Measurements from ENCODE around the gene PRRC2B. TPM values are rescaled to one million over a fixed set of nuclear protein-coding genes. Genes with fewer than 3 reads are reported as not detected.
"Not testable (repeated sequence)": the region's sequence is repeated elsewhere in the genome, so short reads cannot be mapped to it uniquely, and the experiment has no call there.

The PRRC2B gene
- total and polyA plus RNA-seq, 5 donors from 2014 or later = 8.1 to 239 (median 10.0) TPM

DNA sequence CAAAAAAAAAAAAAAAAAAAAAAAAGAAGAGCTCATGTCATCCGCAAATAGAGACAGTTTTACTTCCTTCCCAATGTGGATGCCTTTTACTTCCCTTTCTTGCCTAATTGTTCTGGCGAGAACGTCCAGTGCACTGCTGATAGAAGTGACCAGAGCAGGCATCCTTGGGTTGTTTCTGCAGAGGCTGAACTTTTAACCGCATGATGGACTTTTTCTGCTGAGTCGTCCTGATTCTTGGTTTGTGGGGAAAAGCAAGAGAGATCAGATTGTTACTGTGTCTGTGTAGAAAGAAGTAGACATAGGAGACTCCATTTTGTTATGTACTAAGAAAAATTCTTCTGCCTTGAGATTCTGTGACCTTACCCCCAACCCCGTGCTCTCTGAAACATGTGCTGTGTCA, 37.4 kb upstream of the PRRC2B start:
- H3K27me3 ChIP-seq (ENCODE audit: control insufficient read depth, insufficient read depth, low read length); ATAC-seq (ENCODE audit: low read depth in 2 of 2); H3K4me3 Mint-ChIP-seq; H3K4me1 ChIP-seq (ENCODE audit: control insufficient read depth, insufficient read depth, low read length, poor library complexity, severe bottlenecking); H3K36me3 Mint-ChIP-seq; DNase-seq; H3K4me3 ChIP-seq (ENCODE audit: low read depth, low read length); H3K9me3 Mint-ChIP-seq; H3K27me3 Mint-ChIP-seq; H3K27ac ChIP-seq (ENCODE audit: insufficient read depth, low read length, poor library complexity, severe bottlenecking); H3K27ac Mint-ChIP-seq; H3K36me3 ChIP-seq (ENCODE audit: control insufficient read depth, insufficient read depth, low read length); H3K9me3 ChIP-seq (ENCODE audit: control insufficient read depth in 2 of 2, low read length in 2 of 2): not testable (repeated sequence)
- peaks cover 0 to 24% (median 5%) of the 10 kb centered on the region in 4 donors for H3K4me1 Mint-ChIP-seq

DNA sequence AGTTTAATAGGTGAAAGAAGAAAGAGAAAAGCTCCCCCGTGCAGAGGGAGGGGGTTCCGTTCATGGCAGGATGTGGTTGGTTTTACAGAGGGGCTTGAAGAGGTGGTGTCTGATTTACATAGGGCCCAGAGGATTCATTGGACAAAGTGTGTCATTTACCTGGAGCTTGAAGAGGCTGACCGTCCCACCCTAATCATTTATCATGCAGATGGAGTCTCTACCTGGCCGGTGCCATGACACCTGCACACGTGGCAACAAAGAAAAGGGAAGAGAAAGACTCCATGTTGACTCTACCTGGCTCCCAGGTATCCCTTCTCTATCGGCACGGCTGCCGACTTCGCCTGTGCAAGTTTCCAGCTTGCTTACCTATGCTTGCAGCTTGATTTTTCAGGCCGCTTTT, 35.3 kb upstream of the PRRC2B start:
- Histone ChIP-seq H3K4me1 (ENCODE audit: control insufficient read depth, insufficient read depth, low read length, poor library complexity, severe bottlenecking) (peaks cover 4% of the 10 kb centered on the region), H3K4me3 (ENCODE audit: low read depth, low read length) (peak overlapping the region; percentile 19), H3K9me3 (ENCODE audit: control insufficient read depth in 2 of 2, low read length in 2 of 2) (no peaks in the 10 kb centered on the region), H3K36me3 (ENCODE audit: control insufficient read depth, insufficient read depth, low read length) (no peaks in the 10 kb centered on the region), H3K27me3 (ENCODE audit: control insufficient read depth, insufficient read depth, low read length) (no peaks in the 10 kb centered on the region), H3K27ac (ENCODE audit: insufficient read depth, low read length, poor library complexity, severe bottlenecking) (no peak overlapping the region)
- DNase-seq (peak in 2 of 3 donors; percentile 34 to 42), ATAC-seq (ENCODE audit: low read depth in 2 of 2) (peak; percentile 42 to 52)
- Mint-ChIP-seq H3K4me1 (peaks cover 0 to 26% (median 5%) of the 10 kb centered on the region in 4 donors), H3K4me3 (peak overlapping the region in 2 of 4 donors; percentile 66 to 79), H3K27ac (peak overlapping the region; percentile 26 to 59 (median 52)), H3K27me3 (no peaks in the 10 kb centered on the region), H3K9me3 (no peaks in the 10 kb centered on the region), H3K36me3 (no peaks in the 10 kb centered on the region)

DNA sequence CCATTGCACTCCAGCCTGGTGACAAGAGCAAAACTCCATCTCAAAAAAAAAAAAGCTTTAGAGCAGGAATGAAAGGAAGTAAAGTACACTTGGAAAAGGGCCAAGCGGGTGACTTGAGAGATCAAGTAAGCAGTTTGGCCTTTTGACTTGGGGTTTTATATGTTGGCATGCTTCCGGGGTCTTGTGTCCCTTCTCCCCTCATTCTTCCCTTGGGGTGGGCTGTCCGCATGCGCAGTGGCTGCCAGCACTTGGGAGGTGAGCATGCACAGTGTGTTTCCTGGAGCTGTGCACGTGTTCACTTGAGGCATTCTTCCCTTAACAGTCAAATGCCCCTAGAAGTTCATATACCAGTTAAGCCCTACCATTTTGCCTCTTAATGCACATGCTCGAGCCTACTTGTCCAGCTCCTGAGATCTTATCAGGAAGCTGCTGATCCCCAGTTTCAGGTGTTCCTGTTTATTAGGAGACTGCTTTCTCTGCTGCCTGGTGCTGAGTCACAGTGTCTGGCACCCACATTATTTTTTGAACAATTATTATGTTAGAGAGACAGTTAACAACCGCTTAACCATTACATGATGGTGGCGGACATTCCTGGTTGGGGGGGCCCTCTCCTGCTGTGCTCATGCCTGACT, 32.6 kb upstream of the PRRC2B start:
- Histone ChIP-seq H3K9me3 (ENCODE audit: control insufficient read depth in 2 of 2, low read length in 2 of 2) (no peaks in the 10 kb centered on the region), H3K27ac (ENCODE audit: insufficient read depth, low read length, poor library complexity, severe bottlenecking) (no peak overlapping the region), H3K27me3 (ENCODE audit: control insufficient read depth, insufficient read depth, low read length) (no peaks in the 10 kb centered on the region), H3K4me1 (ENCODE audit: control insufficient read depth, insufficient read depth, low read length, poor library complexity, severe bottlenecking) (peaks cover 4% of the 10 kb centered on the region), H3K36me3 (ENCODE audit: control insufficient read depth, insufficient read depth, low read length) (no peaks in the 10 kb centered on the region), H3K4me3 (ENCODE audit: low read depth, low read length) (no peak overlapping the region)
- H3K27me3 Mint-ChIP-seq = no peaks in the 10 kb centered on the region
- H3K27ac Mint-ChIP-seq = peak overlapping the region in 1 of 3 donors; percentile 20
- H3K4me3 Mint-ChIP-seq = peak overlapping the region in 1 of 4 donors; percentile 19
- H3K36me3 Mint-ChIP-seq = no peaks in the 10 kb centered on the region
- DNase-seq (peak in 1 of 3 donors; percentile 23), ATAC-seq (ENCODE audit: low read depth in 2 of 2) (no peak)
- peaks cover 0 to 26% (median 5%) of the 10 kb centered on the region in 4 donors for H3K4me1 Mint-ChIP-seq
- no peaks in the 10 kb centered on the region for H3K9me3 Mint-ChIP-seq

DNA sequence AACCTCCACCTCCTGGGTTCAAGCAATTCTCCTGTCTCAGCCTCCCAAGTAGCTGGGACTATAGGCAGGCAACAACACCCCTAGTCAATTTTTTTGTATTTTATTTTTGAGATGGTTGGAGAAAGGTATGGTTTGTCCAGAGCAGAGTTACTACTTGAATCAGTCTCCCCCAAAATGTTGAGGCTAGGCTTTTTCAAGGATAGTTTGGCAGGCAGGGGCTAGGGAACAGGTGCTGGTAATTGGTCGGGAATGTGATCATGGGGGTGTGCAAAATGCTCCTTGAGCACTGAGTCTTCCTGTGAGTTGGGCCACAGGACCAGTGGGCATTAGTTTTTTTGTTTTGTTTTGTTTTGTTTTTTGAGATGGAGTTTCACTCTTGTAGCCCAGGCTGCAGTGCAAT, 28.3 kb upstream of the PRRC2B start:
- no peak overlapping the region for H3K27ac Mint-ChIP-seq
- H3K36me3 ChIP-seq (ENCODE audit: control insufficient read depth, insufficient read depth, low read length) = no peaks in the 10 kb centered on the region
- H3K4me1 ChIP-seq (ENCODE audit: control insufficient read depth, insufficient read depth, low read length, poor library complexity, severe bottlenecking) = no peaks in the 10 kb centered on the region
- H3K36me3 Mint-ChIP-seq = no peaks in the 10 kb centered on the region
- H3K4me1 Mint-ChIP-seq = peaks cover 0 to 11% (median 0%) of the 10 kb centered on the region in 4 donors
- no peaks in the 10 kb centered on the region for H3K9me3 ChIP-seq (ENCODE audit: control insufficient read depth in 2 of 2, low read length in 2 of 2)
- ATAC-seq (ENCODE audit: low read depth in 2 of 2) = no peak
- H3K27me3 Mint-ChIP-seq = no peaks in the 10 kb centered on the region
- DNase-seq = no peak
- H3K4me3 ChIP-seq (ENCODE audit: low read depth, low read length) = no peak overlapping the region
- H3K27ac ChIP-seq (ENCODE audit: insufficient read depth, low read length, poor library complexity, severe bottlenecking) = no peak overlapping the region
- H3K4me3 Mint-ChIP-seq = peak overlapping the region in 1 of 4 donors; percentile 60
- no peaks in the 10 kb centered on the region for H3K27me3 ChIP-seq (ENCODE audit: control insufficient read depth, insufficient read depth, low read length)
- H3K9me3 Mint-ChIP-seq = no peaks in the 10 kb centered on the region

DNA sequence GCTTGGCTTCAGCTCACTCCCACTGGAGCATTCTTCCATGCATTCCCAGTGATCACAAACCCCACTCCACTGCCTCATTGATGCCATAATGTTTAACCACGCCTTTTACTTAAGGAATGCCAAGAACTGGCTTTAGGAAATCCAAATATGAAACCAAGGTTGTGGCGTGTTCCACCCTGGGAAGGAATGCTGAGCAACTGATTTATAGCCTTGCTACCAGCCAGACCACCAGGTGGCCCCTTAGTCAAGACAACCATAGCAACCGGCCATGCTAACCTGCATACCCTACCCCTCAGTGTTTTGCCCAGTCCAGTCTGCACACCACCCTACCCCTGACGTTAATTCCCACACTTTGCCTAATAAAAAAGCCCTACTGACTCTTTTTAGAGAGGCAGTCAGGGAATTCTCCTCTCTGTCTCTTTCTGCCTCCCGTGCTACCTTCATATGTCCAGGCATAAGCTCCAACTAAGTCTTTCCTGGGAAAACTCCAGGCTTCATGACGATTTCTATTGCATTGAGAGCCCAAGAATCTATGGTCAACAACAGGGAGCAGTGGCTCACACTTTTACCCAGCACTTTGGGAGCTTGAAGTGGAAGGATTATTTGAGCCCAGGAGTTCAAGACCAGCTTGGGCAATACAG, 27.0 kb upstream of the PRRC2B start:
- Mint-ChIP-seq H3K4me1 (peaks cover 0 to under 1% (median 0%) of the 10 kb centered on the region in 4 donors), H3K27ac (peak overlapping the region in 1 of 3 donors; percentile 13), H3K27me3 (no peaks in the 10 kb centered on the region), H3K4me3 (no peak overlapping the region), H3K9me3 (no peaks in the 10 kb centered on the region), H3K36me3 (no peaks in the 10 kb centered on the region)
- no peak overlapping the region for H3K4me3 ChIP-seq (ENCODE audit: low read depth, low read length)
- no peaks in the 10 kb centered on the region for H3K4me1 ChIP-seq (ENCODE audit: control insufficient read depth, insufficient read depth, low read length, poor library complexity, severe bottlenecking)
- no peaks in the 10 kb centered on the region for H3K27me3 ChIP-seq (ENCODE audit: control insufficient read depth, insufficient read depth, low read length)
- DNase-seq = no peak
- no peaks in the 10 kb centered on the region for H3K36me3 ChIP-seq (ENCODE audit: control insufficient read depth, insufficient read depth, low read length)
- ATAC-seq (ENCODE audit: low read depth in 2 of 2) = no peak
- H3K9me3 ChIP-seq (ENCODE audit: control insufficient read depth in 2 of 2, low read length in 2 of 2) = no peaks in the 10 kb centered on the region
- H3K27ac ChIP-seq (ENCODE audit: insufficient read depth, low read length, poor library complexity, severe bottlenecking) = no peak overlapping the region

DNA sequence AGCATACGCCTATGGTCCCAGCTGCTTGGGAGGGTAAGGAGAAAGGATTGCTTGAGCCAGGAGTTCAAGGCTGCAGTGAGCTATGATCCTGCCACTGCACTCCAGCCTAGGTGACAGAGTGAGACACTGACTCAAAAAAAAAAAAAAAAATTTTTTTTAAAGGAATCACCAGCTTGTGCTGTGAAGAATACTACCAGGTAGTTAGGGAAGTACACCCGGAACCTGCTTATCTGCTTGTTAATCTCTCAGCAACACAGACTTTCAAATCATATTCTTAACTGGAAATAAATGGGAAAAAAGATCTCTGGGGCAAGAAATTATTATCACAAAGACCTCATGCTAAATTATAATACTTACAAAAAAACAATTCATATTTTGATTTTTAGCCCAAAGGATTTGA, 26.4 kb upstream of the PRRC2B start:
- Histone ChIP-seq H3K4me3 (ENCODE audit: low read depth, low read length) (no peak overlapping the region), H3K4me1 (ENCODE audit: control insufficient read depth, insufficient read depth, low read length, poor library complexity, severe bottlenecking) (peaks cover 3% of the 10 kb centered on the region), H3K27me3 (ENCODE audit: control insufficient read depth, insufficient read depth, low read length) (no peaks in the 10 kb centered on the region), H3K36me3 (ENCODE audit: control insufficient read depth, insufficient read depth, low read length) (no peaks in the 10 kb centered on the region), H3K27ac (ENCODE audit: insufficient read depth, low read length, poor library complexity, severe bottlenecking) (no peak overlapping the region), H3K9me3 (ENCODE audit: control insufficient read depth in 2 of 2, low read length in 2 of 2) (no peaks in the 10 kb centered on the region)
- H3K36me3 Mint-ChIP-seq = no peaks in the 10 kb centered on the region
- ATAC-seq (ENCODE audit: low read depth in 2 of 2) (no peak), DNase-seq (no peak)
- no peaks in the 10 kb centered on the region for H3K9me3 Mint-ChIP-seq
- peaks cover 0 to 7% (median 3%) of the 10 kb centered on the region in 4 donors for H3K4me1 Mint-ChIP-seq
- H3K27me3 Mint-ChIP-seq = no peaks in the 10 kb centered on the region
- no peak overlapping the region for H3K4me3 Mint-ChIP-seq
- H3K27ac Mint-ChIP-seq = no peak overlapping the region

DNA sequence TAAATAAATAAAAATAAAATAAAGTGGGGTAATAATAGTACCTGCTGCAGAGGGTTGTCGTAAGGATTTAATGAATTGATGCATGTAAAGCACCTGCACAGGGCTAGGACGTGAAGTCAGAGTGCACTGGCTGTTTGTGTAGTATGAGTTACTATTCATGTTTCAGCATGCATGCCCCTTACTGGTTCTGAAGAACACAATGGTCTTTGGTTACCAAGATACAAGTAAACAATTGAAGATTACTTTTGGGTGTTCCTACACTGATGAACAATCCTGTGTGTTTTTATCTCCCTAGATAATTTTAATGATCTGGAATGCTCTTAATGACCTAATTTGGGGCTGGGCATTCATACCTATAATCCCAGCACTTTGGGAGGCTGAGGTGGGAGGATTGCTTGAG, 23.2 kb upstream of the PRRC2B start:
- no peak overlapping the region for H3K4me3 Mint-ChIP-seq
- Histone ChIP-seq H3K27ac (ENCODE audit: insufficient read depth, low read length, poor library complexity, severe bottlenecking) (no peak overlapping the region), H3K9me3 (ENCODE audit: control insufficient read depth in 2 of 2, low read length in 2 of 2) (no peaks in the 10 kb centered on the region), H3K4me3 (ENCODE audit: low read depth, low read length) (no peak overlapping the region), H3K4me1 (ENCODE audit: control insufficient read depth, insufficient read depth, low read length, poor library complexity, severe bottlenecking) (peaks cover 10% of the 10 kb centered on the region), H3K27me3 (ENCODE audit: control insufficient read depth, insufficient read depth, low read length) (no peaks in the 10 kb centered on the region), H3K36me3 (ENCODE audit: control insufficient read depth, insufficient read depth, low read length) (no peaks in the 10 kb centered on the region)
- no peak for ATAC-seq (ENCODE audit: low read depth in 2 of 2)
- H3K4me1 Mint-ChIP-seq = peaks cover 2 to 22% (median 14%) of the 10 kb centered on the region in 4 donors
- no peak overlapping the region for H3K27ac Mint-ChIP-seq
- DNase-seq = no peak
- peaks cover 0 to 2% (median 0%) of the 10 kb centered on the region in 7 donors for H3K9me3 Mint-ChIP-seq
- H3K36me3 Mint-ChIP-seq = no peaks in the 10 kb centered on the region
- H3K27me3 Mint-ChIP-seq = peaks cover 6% of the 10 kb centered on the region

DNA sequence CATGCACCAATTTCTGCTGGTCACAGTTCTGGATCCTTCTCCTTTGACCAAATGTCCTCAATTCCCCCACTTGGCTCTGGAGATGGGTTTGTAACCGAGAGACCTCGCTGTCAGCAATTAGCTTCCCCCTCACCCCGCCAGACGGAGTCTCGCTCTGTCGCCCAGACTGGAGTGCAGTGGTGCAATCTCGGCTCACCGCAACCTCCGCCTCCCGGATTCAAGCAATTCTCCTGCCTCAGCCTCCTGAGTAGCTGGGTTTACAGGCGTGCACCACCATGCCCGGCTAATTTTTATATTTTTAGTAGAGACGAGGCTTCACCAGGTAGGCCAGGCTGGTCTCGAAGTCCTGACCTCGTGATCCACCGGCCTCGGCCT, 21.3 kb upstream of the PRRC2B start:
- DNase-seq; H3K9me3 ChIP-seq (ENCODE audit: control insufficient read depth in 2 of 2, low read length in 2 of 2); H3K27me3 Mint-ChIP-seq; H3K9me3 Mint-ChIP-seq; H3K27me3 ChIP-seq (ENCODE audit: control insufficient read depth, insufficient read depth, low read length); H3K36me3 ChIP-seq (ENCODE audit: control insufficient read depth, insufficient read depth, low read length); ATAC-seq (ENCODE audit: low read depth in 2 of 2); H3K36me3 Mint-ChIP-seq: not testable (repeated sequence)
- peaks cover 2 to 22% (median 14%) of the 10 kb centered on the region in 4 donors for H3K4me1 Mint-ChIP-seq
- Histone ChIP-seq H3K4me3 (ENCODE audit: low read depth, low read length) (peak overlapping the region; percentile 94), H3K4me1 (ENCODE audit: control insufficient read depth, insufficient read depth, low read length, poor library complexity, severe bottlenecking) (peaks cover 10% of the 10 kb centered on the region), H3K27ac (ENCODE audit: insufficient read depth, low read length, poor library complexity, severe bottlenecking) (peak overlapping the region; percentile 92)
- peak overlapping the region; percentile 95 to 98 (median 96) for H3K27ac Mint-ChIP-seq
- H3K4me3 Mint-ChIP-seq = peak overlapping the region; percentile 76 to 96 (median 94)

Data from CD4-positive, CD25-positive, alpha-beta regulatory T cell (primary cell).